SK-N-SH treated with all-trans-retinoic acid at 6 μM for 48 hours (cell line): ENCODE measurements around the gene PRR33.

Experiments
- ATAC-seq: fragments of 200-7000 bp; cut with Tn5 transposase; 3 replicates; pipeline ENCODE4 v1.9.1; 2020; ENCODE audit warnings: mild to moderate bottlenecking, moderate library complexity
- ARNTL ChIP-seq: fragments of 450-650 bp; formaldehyde crosslinking; IDR thresholded peaks from 2 replicates; pipeline ENCODE4 v1.5.0; 2020; ENCODE audit warnings: low read depth, mild to moderate bottlenecking, moderate library complexity, borderline replicate concordance
- BACH2 ChIP-seq: fragments of 250-450 bp; sonication (Bioruptor Pico); IDR thresholded peaks from 2 replicates; pipeline ENCODE4 v1.9.0; 2021; ENCODE audit warnings: mild to moderate bottlenecking, borderline replicate concordance
- CREB5 ChIP-seq: fragments of 250-450 bp; sonication (Bioruptor Pico); IDR thresholded peaks from 2 replicates; pipeline ENCODE4 v1.5.1; 2020; ENCODE audit warnings: low read depth, mild to moderate bottlenecking, moderate library complexity
- CSDC2 ChIP-seq: fragments of 250-450 bp; sonication (Bioruptor Pico); IDR thresholded peaks from 2 replicates; pipeline ENCODE4 v1.5.0; 2020; ENCODE audit warnings: mild to moderate bottlenecking, moderate library complexity
- ESRRG ChIP-seq: fragments of 250-450 bp; sonication (Bioruptor Pico); IDR thresholded peaks from 2 replicates; pipeline ENCODE4 v1.6.1; 2021; ENCODE audit warnings: mild to moderate bottlenecking
- GLIS3 ChIP-seq: fragments of 250-450 bp; sonication (Bioruptor Pico); IDR thresholded peaks from 2 replicates; pipeline ENCODE4 v1.5.0; 2020; ENCODE audit warnings: mild to moderate bottlenecking, moderate library complexity
- ISL1 ChIP-seq: fragments of 250-450 bp; sonication (Bioruptor Pico); IDR thresholded peaks from 2 replicates; pipeline ENCODE4 v2.1.2; 2022; ENCODE audit warnings: mild to moderate bottlenecking, moderate library complexity
- PATZ1 ChIP-seq: fragments of 250-450 bp; sonication (Bioruptor Pico); IDR thresholded peaks from 2 replicates; pipeline ENCODE4 v1.8.0; 2020; ENCODE audit warnings: mild to moderate bottlenecking, moderate library complexity, borderline replicate concordance
- POU6F1 ChIP-seq: fragments of 250-450 bp; sonication (Bioruptor Pico); IDR thresholded peaks from 2 replicates; pipeline ENCODE4 v1.8.0; 2021; ENCODE audit warnings: low read depth, mild to moderate bottlenecking, moderate library complexity, borderline replicate concordance
- PPARA ChIP-seq: fragments of 250-450 bp; sonication (Bioruptor Pico); IDR thresholded peaks from 2 replicates; pipeline ENCODE4 v1.5.0; 2020; ENCODE audit warnings: mild to moderate bottlenecking, borderline replicate concordance
- RARB ChIP-seq: fragments of 250-450 bp; sonication (Bioruptor Pico); IDR thresholded peaks from 2 replicates; pipeline ENCODE4 v1.8.0; 2021; ENCODE audit warnings: mild to moderate bottlenecking, moderate library complexity
- SNAI2 ChIP-seq: fragments of 250-450 bp; sonication (Bioruptor Pico); IDR thresholded peaks from 2 replicates; pipeline ENCODE4 v1.5.0; 2020; ENCODE audit warnings: mild to moderate bottlenecking, moderate library complexity
- TCF4 ChIP-seq: fragments of 250-450 bp; sonication (Bioruptor Pico); IDR thresholded peaks from 2 replicates; pipeline ENCODE4 v1.8.0; 2021; ENCODE audit warnings: mild to moderate bottlenecking, moderate library complexity, borderline replicate concordance
- TOX ChIP-seq: fragments of 250-450 bp; sonication (Bioruptor Pico); IDR thresholded peaks from 2 replicates; pipeline ENCODE4 v1.8.0; 2021; ENCODE audit warnings: mild to moderate bottlenecking, moderate library complexity, borderline replicate concordance
- TSHZ2 ChIP-seq: fragments of 250-450 bp; sonication (Bioruptor Pico); IDR thresholded peaks from 2 replicates; pipeline ENCODE4 v1.5.0; 2020; ENCODE audit warnings: mild to moderate bottlenecking, moderate library complexity
- ZC3H10 ChIP-seq: fragments of 250-450 bp; sonication (Bioruptor Pico); IDR thresholded peaks from 2 replicates; pipeline ENCODE4 v1.5.1; 2021; ENCODE audit warnings: mild to moderate bottlenecking, moderate library complexity
- ZFP3 ChIP-seq: fragments of 250-450 bp; sonication (Bioruptor Pico); IDR thresholded peaks from 2 replicates; pipeline ENCODE4 v1.5.0; 2020; ENCODE audit warnings: mild to moderate bottlenecking, moderate library complexity
- ZFP30 ChIP-seq: fragments of 450-650 bp; formaldehyde crosslinking; IDR thresholded peaks from 2 replicates; pipeline ENCODE4 v1.5.0; 2022; ENCODE audit warnings: mild to moderate bottlenecking, moderate library complexity
- ZNF70 ChIP-seq: fragments of 450-650 bp; formaldehyde crosslinking; IDR thresholded peaks from 2 replicates; pipeline ENCODE4 v1.5.0; 2020; ENCODE audit warnings: mild to moderate bottlenecking, moderate library complexity
- ZNF8 ChIP-seq: fragments of 450-650 bp; formaldehyde crosslinking; IDR thresholded peaks from 2 replicates; pipeline ENCODE4 v1.5.0; 2020; ENCODE audit warnings: mild to moderate bottlenecking, moderate library complexity

Gene PRR33

GRCh38 chr11:1864231-1864630 is 27.5 kb downstream of the PRR33 start:
- peak; percentile 13 for ATAC-seq
- TF ChIP-seq ZNF70 = no peak
- no peak for TF ChIP-seq ESRRG (CRISPR knock-in tag)
- TF ChIP-seq RARB = no peak
- no peak for TF ChIP-seq ZNF8 (CRISPR knock-in tag)
- no peak for TF ChIP-seq SNAI2 (CRISPR knock-in tag)
- TF ChIP-seq TCF4 (CRISPR knock-in tag) = no peak
- TF ChIP-seq PPARA = no peak
- no peak for TF ChIP-seq CSDC2 (CRISPR knock-in tag)
- TF ChIP-seq PATZ1 = no peak
- no peak for TF ChIP-seq ZC3H10
- TF ChIP-seq ZFP30 = no peak
- no peak for TF ChIP-seq TSHZ2 (CRISPR knock-in tag)
- no peak for TF ChIP-seq ISL1 (CRISPR knock-in tag)
- TF ChIP-seq TOX (CRISPR knock-in tag) = no peak
- no peak for TF ChIP-seq ZFP3 (CRISPR knock-in tag)
- TF ChIP-seq ARNTL (CRISPR knock-in tag) = no peak

GRCh38 chr11:1863352-1864216 is 28.1 kb downstream of the PRR33 start:
- TF ChIP-seq ZFP30 (no peak; the same call in 1 of the 2 replicates), ZNF70 (no peak), ESRRG (CRISPR knock-in tag) (no peak), ZNF8 (CRISPR knock-in tag) (no peak), TSHZ2 (CRISPR knock-in tag) (peak; percentile 21; the same call in 1 of the 2 replicates), POU6F1 (no peak), CSDC2 (CRISPR knock-in tag) (no peak), RARB (no peak), BACH2 (CRISPR knock-in tag) (no peak), CREB5 (CRISPR knock-in tag) (no peak), TCF4 (CRISPR knock-in tag) (0 out of 2 replicates have a peak, but pooled peaks have one; percentile 25), GLIS3 (CRISPR knock-in tag) (no peak), TOX (CRISPR knock-in tag) (peak; percentile 56; the same call in 1 of the 2 replicates), ZFP3 (CRISPR knock-in tag) (no peak), SNAI2 (CRISPR knock-in tag) (no peak), PPARA (no peak)
- TF ChIP-seq, all 23 proteins: peak for 3
- ATAC-seq = peak; percentile 94
